ENCODE data around the gene ODAD4.

DNA sequence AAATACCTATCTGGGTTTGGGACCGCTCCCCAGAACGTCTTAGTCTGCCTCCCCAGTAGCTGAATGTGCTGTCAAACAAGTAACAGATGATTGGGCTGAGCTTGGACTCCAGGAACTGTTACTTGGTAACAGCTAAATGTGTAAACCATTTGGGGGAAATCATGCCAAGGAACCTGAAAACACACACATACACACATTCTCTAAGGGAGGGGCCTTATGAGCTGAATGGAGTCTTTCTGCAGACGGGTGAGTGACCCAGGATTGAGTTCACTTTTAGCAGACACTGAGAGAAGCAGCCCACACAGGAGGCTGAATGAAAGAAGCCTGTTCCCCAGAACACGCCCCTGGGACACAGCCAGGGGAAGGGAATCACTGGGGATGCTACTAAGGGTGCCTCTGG lies 13.2 kb upstream of the ODAD4 start:
- TF ChIP-seq, protein P1, sequence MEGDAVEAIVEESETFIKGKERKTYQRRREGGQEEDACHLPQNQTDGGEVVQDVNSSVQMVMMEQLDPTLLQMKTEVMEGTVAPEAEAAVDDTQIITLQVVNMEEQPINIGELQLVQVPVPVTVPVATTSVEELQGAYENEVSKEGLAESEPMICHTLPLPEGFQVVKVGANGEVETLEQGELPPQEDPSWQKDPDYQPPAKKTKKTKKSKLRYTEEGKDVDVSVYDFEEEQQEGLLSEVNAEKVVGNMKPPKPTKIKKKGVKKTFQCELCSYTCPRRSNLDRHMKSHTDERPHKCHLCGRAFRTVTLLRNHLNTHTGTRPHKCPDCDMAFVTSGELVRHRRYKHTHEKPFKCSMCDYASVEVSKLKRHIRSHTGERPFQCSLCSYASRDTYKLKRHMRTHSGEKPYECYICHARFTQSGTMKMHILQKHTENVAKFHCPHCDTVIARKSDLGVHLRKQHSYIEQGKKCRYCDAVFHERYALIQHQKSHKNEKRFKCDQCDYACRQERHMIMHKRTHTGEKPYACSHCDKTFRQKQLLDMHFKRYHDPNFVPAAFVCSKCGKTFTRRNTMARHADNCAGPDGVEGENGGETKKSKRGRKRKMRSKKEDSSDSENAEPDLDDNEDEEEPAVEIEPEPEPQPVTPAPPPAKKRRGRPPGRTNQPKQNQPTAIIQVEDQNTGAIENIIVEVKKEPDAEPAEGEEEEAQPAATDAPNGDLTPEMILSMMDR (IDR thresholded peaks at IDR 0.05), result no peak
- TF ChIP-seq POLR2A (IDR thresholded peaks at IDR 0.05) (no peak), EP300 (IDR thresholded peaks at IDR 0.05; ENCODE audit: low read depth) (no peak)
